Lower lobe of right lung (tissue), 2 donors: ENCODE results near the gene ADAMTS8. TPM values are rescaled to one million over a fixed set of nuclear protein-coding genes. Genes with fewer than 3 reads are reported as not detected.
A peak's percentile ranks its signal among the peaks of the same experiment; 100 is the strongest.

Experiments used
- ATAC-seq, 2 donors: fragments of 200-7000 bp; cut with Tn5 transposase; one replicate each; pipeline ENCODE4 v1.9.1; 2020 to 2022; ENCODE audit warnings: mild to moderate bottlenecking in 2 of 2, moderate library complexity in 2 of 2
- DNase-seq: peaks from one replicate; pipeline ENCODE4 v3.0.0-alpha.2; 2020
- H3K27ac ChIP-seq: fragments of 200-600 bp; one replicate; pipeline ENCODE4 v1.8.0; 2022
- H3K27me3 ChIP-seq: fragments of 200-600 bp; one replicate; pipeline ENCODE4 v1.8.0; 2022; ENCODE audit warnings: low read depth
- H3K36me3 ChIP-seq: fragments of 200-600 bp; one replicate; pipeline ENCODE4 v1.8.0; 2022; ENCODE audit warnings: mild to moderate bottlenecking
- H3K4me1 ChIP-seq: fragments of 200-600 bp; one replicate; pipeline ENCODE4 v1.8.0; 2022
- H3K4me3 ChIP-seq: fragments of 200-600 bp; one replicate; pipeline ENCODE4 v1.8.0; 2022; ENCODE audit warnings: mild to moderate bottlenecking
- H3K9me3 ChIP-seq: fragments of 200-600 bp; one replicate; pipeline ENCODE4 v1.8.0; 2022
- intact Hi-C: fragments of 100-400 bp; cut with DNase I; formaldehyde crosslinking; loops from one replicate; pipeline ENCODE4 v1.11.0; 2022
- total RNA-seq: library from RNA; stranded (reverse); fragmentation: NEBNext Ultra II Directional; extraction: Animal tissue kit (Norgen Biotek cat#: 25700); gene quantifications from one replicate; pipeline ENCODE4 v1.2.1, GENCODE V29; 2021
- TF ChIP-seq, protein P1 (sequence below): fragments of 200-600 bp; IDR thresholded peaks from one replicate; pipeline ENCODE4 v1.8.0; 2022; ENCODE audit warnings: antibody characterized with exemption, mild to moderate bottlenecking
- donor health status: DM: no; HTN: yes; CAD: no; lungs with severe emphysema.

Gene ADAMTS8
- total RNA-seq, 1 donor from 2014 or later, result 23.0 TPM

DNA sequence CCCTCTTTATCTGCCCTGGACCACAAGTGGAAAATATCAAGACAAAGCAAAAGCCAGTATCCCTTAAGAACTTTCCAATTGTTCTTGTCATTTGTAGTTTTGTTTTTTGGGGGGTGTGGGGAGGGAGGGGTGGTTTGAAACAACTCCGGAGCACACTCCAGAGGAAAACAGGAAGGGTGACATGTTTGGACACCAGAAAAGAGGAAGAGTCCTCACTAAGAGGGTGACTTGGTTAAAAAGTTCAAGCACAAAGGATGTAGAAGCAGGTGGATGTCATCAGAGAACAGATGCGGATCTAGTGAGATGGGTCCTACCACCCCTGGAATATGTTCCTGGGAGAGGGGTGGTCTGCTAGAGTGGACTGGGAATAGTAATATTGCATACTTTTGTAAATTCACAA, 25.8 kb downstream of the ADAMTS8 start:
- Histone ChIP-seq H3K4me3 (no peak overlapping the region), H3K36me3 (no peaks in the 10 kb centered on the region), H3K27me3 (no peaks in the 10 kb centered on the region), H3K27ac (peak overlapping the region; percentile 36), H3K9me3 (no peaks in the 10 kb centered on the region), H3K4me1 (peaks cover 23% of the 10 kb centered on the region)
- ATAC-seq (no peak), DNase-seq (no peak)
- TF ChIP-seq, protein P1, sequence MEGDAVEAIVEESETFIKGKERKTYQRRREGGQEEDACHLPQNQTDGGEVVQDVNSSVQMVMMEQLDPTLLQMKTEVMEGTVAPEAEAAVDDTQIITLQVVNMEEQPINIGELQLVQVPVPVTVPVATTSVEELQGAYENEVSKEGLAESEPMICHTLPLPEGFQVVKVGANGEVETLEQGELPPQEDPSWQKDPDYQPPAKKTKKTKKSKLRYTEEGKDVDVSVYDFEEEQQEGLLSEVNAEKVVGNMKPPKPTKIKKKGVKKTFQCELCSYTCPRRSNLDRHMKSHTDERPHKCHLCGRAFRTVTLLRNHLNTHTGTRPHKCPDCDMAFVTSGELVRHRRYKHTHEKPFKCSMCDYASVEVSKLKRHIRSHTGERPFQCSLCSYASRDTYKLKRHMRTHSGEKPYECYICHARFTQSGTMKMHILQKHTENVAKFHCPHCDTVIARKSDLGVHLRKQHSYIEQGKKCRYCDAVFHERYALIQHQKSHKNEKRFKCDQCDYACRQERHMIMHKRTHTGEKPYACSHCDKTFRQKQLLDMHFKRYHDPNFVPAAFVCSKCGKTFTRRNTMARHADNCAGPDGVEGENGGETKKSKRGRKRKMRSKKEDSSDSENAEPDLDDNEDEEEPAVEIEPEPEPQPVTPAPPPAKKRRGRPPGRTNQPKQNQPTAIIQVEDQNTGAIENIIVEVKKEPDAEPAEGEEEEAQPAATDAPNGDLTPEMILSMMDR, result no peak
- intact Hi-C loops, result no loop called here

DNA sequence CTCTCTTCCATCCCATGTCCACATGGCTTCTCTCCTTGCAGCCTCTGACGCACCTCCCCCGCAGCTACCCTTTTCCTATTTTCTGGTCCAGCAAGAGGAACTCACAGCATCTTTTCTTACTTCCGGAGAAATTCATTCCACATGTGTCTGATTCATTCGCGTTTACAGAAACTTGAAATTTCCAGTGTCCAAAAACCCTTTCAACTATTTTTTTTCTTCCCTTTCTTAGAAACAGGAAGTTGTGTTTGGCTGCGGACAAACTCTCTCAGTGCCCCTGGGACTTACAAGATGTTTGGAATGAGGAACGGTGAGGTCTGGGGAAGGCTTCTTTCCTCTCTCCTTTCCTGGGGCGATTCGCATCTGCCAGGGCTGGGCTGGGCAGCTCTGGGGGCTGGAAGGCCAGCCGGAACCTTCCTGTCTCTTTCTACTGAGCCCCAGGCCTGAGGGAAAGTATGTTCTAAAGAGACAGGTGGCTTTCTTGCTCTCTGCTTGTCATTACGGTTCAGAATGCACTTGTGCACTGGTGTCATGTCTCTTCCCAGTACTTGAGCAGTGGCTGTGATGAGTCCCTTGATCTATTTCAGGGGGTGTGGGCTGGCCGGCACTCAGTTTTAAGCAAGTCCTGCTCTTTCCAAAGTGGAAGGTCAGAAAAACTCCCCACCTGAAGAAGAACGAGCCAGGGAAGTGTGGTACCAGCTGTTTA, 27.5 kb downstream of the ADAMTS8 start:
- Histone ChIP-seq H3K9me3 (no peaks in the 10 kb centered on the region), H3K36me3 (no peaks in the 10 kb centered on the region), H3K27ac (peak overlapping the region; percentile 43), H3K4me3 (no peak overlapping the region), H3K4me1 (peaks cover 23% of the 10 kb centered on the region), H3K27me3 (no peaks in the 10 kb centered on the region)
- intact Hi-C loops, result no loop called here
- ATAC-seq (no peak), DNase-seq (no peak)
- TF ChIP-seq, protein P1, result no peak

DNA sequence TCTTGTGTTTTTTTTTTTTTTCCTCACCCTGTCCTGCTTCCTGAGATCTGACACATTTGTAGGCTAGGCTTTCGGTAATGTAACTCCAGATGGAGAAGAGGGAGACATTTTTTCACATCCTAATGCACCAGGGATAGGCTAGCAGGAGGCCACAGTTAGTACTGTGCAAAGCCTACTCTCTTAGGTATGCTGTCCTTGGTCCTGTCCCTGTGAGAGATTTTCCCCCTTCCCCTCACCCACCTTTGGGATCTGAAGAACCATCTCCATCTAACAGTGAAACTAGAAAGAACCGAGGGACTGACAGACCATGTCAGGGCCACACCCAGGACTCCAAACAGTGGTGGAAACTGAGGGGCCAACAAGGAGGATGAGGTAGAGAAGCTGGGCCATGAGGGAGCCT, 29.2 kb downstream of the ADAMTS8 start:
- intact Hi-C loops, result no loop called here
- no peak for ATAC-seq
- TF ChIP-seq, protein P1, result no peak

DNA sequence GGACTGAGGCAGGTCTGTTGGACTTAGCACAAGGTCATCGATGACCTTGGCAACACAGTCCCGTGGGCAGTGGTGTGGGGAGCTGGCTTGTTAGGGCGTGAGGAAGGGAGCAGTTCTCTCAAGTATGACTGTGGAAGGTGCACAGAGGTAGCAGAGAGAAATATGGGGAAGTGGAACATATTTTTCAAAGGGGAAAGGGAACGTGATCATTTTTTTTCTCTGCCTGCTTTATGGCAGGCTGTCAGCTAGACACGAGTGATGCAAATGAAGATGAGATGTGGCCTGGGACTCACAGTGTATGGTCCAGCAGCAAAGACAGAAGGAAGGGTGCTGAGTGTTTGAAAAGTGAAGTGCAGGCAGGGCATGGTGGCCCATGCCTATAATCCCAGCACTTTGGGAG, 30.6 kb downstream of the ADAMTS8 start:
- no peak for ATAC-seq

More for the DNA sequence above, 29.2 kb downstream of the ADAMTS8 start:
- Histone ChIP-seq H3K9me3 (no peaks in the 10 kb centered on the region), H3K4me3 (no peak overlapping the region), H3K36me3 (no peaks in the 10 kb centered on the region), H3K27ac (no peak overlapping the region), H3K27me3 (no peaks in the 10 kb centered on the region), H3K4me1 (peaks cover 23% of the 10 kb centered on the region)
- DNase-seq, result no peak

DNA sequence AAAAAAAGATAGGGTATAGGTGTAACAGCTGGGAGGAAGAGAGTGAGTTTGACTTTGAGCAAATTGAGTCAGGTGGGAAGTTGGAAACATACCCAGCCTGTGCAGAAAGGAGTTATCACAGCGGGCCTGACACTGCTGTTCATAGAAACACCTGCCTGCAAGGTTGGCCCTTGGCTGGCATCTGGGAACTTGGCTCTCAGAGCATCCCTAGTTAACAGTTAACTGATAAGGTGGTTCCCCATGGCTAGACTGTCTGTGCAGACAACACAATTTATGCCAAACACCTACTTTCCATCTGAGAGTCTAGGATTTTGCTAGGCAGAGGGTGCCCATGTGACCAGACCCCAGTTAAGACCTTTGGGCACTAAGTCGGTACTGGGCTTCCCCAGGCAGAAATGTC, 31.4 kb downstream of the ADAMTS8 start:
- Histone ChIP-seq H3K27ac (no peak overlapping the region), H3K9me3 (no peaks in the 10 kb centered on the region), H3K4me3 (no peak overlapping the region), H3K4me1 (peaks cover 12% of the 10 kb centered on the region), H3K36me3 (no peaks in the 10 kb centered on the region), H3K27me3 (no peaks in the 10 kb centered on the region)
- DNase-seq (no peak), ATAC-seq (no peak)
- intact Hi-C loops, result no loop called here
- TF ChIP-seq, protein P1, result no peak

More for the DNA sequence above, 30.6 kb downstream of the ADAMTS8 start:
- H3K9me3 ChIP-seq, result no peaks in the 10 kb centered on the region
- no peaks in the 10 kb centered on the region for H3K36me3 ChIP-seq
- TF ChIP-seq, protein P1, result no peak
- no peak overlapping the region for H3K27ac ChIP-seq
- peaks cover 19% of the 10 kb centered on the region for H3K4me1 ChIP-seq
- DNase-seq, result no peak
- no peaks in the 10 kb centered on the region for H3K27me3 ChIP-seq
- intact Hi-C loops, result no loop called here
- no peak overlapping the region for H3K4me3 ChIP-seq
